HG03432 (cell line): Measurements from ENCODE around the gene GPR87.

ENCODE experiments used
- ATAC-seq: cut with Tn5 transposase; IDR thresholded peaks from one replicate; pipeline ENCODE4 v1.9.1; 2021; ENCODE audit warnings: mild to moderate bottlenecking, moderate library complexity; ENCODE audit not compliant: unreplicated experiment

GPR87 gene

DNA sequence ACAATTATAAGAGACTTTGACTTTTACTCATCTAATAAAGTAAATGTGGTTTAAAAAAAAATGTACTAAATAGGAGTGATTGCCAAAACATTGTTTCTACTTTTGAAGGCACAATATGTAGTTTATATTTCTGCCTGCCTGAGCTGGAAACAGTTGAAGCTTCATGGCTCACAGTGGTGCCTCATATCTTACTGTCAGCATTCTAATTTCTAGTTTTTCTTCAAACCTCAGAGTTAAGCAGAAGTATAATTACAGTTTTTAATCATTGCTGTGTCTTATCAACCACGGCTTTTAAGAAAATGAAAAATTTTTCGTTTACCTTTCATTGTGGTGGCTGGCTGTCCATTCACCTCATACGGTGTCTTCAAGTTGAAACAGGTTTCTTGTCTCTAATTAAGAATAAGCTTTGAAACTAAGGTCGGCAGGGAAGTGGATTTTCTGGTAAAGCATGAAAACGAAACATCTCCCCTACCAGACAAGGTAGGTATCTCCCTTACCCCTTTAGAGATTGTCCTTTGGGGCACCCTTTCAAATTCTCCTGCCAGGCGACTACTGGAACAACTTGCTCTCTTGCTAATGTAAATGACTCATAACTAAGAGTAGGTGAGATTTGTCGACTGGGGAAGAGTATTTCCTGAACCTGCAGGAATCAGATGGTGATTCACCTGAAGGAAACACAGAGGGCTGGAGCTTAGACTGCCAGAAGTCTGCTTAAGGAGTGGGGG, at the start of gene GPR87:
Gene GPR87, minus strand, starts transcription at position 554 of the 725 bp plus-strand sequence. CDS start 16,720 bp downstream, outside the sequence.
- peak; percentile 71 for ATAC-seq

- no peak for ATAC-seq
Observed at GRCh38 chr3:151362751-151363174, 46.1 kb upstream of the GPR87 start.

DNA sequence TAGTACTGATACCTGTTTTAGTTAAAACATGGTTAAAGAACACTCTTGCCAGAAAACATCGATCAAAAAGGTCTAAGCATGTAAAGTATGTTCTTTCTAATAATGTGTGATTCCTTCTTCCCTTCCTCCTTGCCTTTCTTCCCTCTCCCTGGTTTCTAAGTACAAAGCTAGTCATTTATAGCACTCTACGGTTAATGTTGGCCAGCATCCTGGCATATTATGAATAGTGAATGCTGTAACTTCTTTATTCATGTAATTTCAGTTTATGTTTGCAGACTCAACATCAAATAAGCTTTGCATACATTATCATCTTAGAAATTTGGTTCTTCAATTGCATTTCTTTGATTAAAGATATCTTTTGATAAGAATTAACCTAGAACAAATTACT, 40.8 kb upstream of the GPR87 start:
- no peak for ATAC-seq

DNA sequence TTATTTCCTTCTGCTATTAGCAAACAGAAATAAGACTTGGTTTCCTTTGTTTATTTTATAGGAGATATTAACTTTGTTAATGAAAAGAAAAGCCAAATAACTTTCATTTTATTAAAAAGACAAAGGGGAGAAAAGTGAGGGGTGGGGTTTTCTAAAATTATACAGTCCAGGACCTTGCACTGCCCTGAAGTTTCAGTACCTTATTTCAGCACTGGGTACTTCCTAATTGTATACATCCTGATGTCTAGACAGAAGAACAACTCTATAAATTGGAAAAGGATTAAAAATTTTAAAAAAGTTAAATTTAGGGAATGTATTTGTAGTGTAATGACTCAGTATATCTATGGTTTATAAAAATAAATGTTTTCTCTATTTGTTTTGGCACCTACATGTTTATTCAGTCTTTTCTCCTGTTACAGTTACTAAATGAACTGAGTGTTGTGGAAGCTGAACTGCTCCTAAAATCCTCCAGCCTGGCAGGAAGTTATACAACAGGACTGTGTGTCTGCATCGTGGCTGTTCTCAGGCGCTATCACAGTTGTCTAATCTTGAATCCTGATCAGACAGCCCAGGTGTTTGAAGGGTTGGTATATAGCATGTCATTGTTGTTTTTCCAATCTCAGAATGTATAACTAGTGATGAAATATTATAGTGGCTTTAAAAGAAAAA, 40.3 kb upstream of the GPR87 start:
- no peak for ATAC-seq

- peak; percentile 46 for ATAC-seq
Observed at GRCh38 chr3:151351648-151352047, 35.0 kb upstream of the GPR87 start.

DNA sequence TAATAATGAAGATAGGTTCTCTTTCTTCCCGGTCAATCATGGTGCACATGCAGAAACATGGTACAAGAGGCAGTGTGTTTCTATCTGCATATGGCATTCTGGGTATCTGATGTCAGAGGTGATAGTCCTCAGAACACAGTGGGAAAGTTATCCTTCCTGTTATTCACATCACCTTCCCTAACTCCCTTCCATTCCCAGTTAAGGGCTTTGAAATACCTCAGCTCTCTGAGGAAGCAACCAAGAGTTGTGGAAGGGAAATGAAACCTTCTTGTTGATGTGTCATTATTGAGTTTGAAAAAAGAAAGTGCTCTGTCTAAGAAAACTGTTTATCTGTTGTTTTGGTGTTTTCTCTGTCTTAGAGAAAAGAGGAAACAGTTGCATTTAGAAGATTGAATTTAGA, 34.6 kb upstream of the GPR87 start:
- ATAC-seq = peak; percentile 90

DNA sequence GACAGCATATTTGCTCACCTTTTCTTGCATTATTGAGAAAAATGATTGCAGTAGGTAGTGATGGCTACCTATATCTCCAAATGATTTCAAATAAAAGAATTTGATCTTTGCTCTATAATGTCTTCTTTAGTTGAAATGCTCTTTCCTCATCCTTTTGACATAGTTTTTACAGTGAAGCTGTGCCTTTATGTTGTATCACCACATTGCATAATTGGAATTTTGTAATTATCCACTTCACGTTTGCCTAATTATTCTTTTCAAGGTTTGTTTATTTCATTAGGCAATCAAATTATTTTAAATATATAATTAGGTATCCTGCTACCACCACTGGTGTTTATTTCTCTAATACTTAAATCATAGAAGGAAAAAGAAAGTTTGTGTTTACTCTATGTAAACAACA, 34.0 kb upstream of the GPR87 start:
- no peak for ATAC-seq

DNA sequence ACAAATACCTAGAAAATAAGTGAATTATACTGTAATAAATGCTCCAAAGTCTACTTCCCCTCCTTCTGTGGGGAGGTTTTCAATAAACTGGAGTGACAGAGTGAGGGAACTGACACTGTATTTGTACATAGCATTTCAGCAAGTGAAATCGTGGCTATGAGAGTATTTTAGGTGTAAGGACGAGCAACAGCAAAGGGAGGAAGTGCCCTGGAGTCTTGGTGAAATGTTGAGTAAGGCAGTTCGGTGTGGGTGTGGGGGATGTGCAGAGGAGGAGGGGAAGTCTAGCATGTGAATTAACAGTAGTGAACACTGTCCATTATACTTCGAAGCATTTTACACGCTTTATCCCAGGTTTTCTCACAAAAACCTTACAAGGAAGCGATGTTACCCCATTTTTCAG, 30.8 kb upstream of the GPR87 start:
- ATAC-seq = no peak

GRCh38 chr3:151346292-151346691, 29.7 kb upstream of the GPR87 start:
- no peak for ATAC-seq

DNA sequence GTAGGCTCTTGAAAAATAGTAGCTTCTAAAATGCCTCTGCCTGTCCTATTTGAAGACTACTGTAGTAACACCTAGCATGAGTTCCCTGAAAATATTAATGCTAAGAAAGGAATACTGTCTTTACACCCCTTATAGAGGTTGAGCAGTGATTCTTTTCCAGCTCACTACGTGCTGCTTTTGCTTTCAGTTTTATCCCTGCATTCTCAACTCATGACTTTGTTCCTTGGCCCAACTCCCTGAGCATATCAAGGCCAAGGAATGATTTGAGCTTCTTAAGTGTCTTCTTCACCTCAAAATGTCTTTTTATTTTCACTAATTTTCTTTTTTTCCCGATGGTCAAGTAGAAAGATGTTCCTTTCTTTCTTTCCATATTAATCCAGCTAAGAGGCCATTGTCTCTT, 29.2 kb upstream of the GPR87 start:
- ATAC-seq = no peak

DNA sequence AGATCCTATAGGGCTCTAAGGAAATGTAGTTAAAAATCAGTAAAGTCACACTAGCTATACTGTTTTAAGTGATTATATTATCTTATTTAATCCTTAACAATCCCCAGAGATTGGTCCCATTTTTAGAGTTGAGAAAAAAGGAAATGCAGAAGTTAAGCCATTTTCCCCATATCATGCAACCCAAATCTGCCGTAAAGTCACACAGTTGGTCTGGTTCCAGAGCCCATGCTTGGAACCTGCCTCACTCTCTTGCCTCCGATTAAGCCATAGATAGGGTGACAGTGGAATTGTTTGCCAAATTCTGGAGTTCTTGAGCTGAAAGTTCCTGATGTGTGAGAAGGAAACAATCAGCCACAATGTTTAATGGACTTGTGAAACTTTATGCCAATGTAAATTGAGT, 15.1 kb upstream of the GPR87 start:
- ATAC-seq = no peak

GRCh38 chr3:151330899-151331298, 14.3 kb upstream of the GPR87 start:
- no peak for ATAC-seq

GRCh38 chr3:151330379-151330778, 13.8 kb upstream of the GPR87 start:
- ATAC-seq = no peak

- no peak for ATAC-seq
Observed at GRCh38 chr3:151329363-151329762, 12.7 kb upstream of the GPR87 start, which contains the start of gene P2RY13. P2RY13 (minus strand) TSS chr3:151329549; CDS start chr3:151329528, 21 bp downstream.

DNA sequence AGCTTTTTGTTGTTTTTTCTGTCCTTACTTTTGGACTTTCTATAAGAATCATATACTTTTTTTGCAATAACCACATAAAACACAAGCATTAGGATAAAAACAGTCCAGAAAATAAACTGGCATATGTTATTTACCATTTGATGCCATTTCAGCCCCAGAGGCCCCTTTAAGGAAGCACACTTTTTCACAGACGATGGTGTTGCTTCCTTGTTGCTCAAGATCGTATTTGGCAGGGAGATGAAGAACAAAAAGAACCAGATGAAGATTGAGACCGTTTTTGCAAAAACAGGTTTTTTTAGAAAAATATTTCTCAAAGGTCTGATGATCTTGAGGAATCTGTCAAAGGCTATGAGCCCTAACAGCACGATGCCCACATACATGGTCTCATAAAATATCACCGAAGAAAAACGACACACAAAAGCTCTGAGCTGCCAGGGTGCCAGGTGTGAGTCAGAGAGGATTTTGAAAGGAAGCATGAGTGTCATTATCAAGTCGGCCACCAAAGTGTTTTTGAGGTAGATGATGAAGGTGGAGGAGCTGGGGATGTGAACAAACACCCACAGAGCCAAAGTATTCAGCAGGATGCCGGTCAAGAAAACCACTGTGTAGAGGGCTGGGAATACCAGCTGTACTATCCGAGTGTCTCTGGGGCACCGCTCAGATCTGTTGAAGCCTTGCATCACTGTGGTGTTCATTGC, 11.8 kb upstream of the GPR87 start:
- ATAC-seq = peak; percentile 51

DNA sequence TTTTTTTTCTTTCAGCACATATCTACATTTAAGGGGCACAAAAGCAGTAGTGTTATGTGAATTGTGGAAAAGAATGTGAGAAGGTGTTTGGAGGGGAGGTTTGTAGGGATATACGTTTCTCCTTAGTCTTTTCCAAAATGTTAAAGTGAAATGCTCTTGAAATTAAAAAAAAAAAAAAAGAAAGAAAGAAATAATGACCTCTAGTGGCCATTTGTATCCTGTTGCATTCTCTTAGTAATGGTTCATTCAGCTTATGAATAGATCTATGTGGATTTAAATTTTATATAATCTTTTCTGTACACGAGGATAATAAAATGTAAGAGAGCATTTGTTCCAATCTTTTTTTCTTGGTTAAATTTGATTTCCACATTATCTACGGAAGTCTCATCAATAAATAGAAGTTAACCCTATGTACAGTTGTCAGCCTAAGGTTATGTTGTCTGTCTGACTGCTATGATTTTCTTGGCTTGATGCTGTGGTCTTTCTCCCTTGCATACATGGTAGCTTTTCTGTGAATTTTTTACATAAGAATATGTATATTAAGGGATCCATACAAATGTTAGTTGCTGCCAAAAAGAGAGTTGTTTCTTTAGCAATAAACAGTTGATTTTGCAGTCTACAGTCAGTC, 11.1 kb upstream of the GPR87 start:
- ATAC-seq = no peak

DNA sequence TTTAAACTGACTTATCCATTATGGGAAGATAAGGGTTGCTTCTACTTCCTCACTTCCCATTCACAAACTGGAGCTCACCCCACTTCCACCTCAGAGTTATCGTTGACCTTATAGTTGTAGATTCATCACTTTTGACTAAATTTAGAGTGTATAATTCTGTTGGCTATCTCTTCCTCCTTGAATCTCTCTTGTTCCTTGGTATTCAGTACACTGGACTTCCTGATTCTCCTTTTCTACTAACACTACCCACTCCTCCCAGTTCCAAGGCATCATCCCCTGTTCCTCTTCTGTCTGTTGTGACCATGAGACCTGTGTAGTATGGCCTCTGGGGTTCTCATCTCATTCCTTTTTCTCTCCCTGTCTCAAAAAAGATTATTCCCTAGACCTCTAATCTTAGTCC, 5.9 kb upstream of the GPR87 start:
- no peak for ATAC-seq

GRCh38 chr3:151321526-151321925, 4.9 kb upstream of the GPR87 start:
- no peak for ATAC-seq

- ATAC-seq = no peak
Observed at GRCh38 chr3:151320131-151320530, 3.5 kb upstream of the GPR87 start.

DNA sequence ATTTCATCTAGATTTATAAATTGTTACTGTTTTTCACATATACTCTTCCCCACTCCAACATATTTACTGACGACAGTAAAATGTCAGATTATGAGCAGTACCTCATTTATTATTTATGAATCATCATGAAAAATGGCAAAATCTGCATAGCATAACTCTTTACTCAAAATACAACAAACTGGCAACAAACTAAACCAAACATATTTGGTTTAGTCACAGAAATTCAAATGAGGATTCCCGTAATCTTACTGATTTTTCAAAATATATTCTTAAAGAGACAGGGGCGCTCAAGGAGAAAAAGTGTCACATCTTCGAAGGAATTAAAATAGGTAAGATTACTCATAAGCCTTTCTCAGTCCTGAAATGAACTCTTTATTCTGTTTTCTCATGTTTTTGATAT, 3.0 kb upstream of the GPR87 start:
- ATAC-seq = no peak

DNA sequence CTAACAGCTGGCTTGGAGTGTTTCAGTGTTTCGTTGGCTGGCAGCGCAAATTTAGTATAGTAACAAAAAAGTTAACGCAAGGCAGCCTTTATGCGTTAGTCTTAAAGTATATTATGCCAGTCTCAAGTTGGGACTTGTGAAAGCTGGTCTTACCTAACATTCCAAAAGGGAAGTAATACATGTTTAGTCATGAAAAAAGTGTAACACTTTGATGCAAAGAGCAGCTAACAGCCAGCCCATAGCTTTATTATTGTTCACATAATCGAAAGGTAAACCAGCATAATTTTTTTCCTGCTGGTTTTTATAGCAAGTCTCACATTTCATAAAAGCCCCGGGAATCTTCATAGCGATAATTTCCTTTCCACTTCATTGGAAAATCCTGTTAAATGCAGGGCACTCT, 2.4 kb upstream of the GPR87 start:
- no peak for ATAC-seq
